ENCODE results near the gene FREM3. TPM values are rescaled to one million over a fixed set of nuclear protein-coding genes. Genes with fewer than 3 reads are reported as not detected.
"Not testable (repeated sequence)": the region's sequence is repeated elsewhere in the genome, so short reads cannot be mapped to it uniquely, and the experiment has no call there.

FREM3 gene
- total RNA-seq, 1 experiment from 2014 or later = not detected

- DNase-seq (ENCODE audit: low read depth) = no peak
These were observed 114.9 kb downstream of the FREM3 start for GRCh38 chr4:143585548-143585947.

GRCh38 chr4:143581331-143581946 is 119.0 kb downstream of the FREM3 start:
- DNase-seq (ENCODE audit: low read depth) = no peak

- DNase-seq (ENCODE audit: low read depth) = no peak
These were observed 125.1 kb downstream of the FREM3 start for GRCh38 chr4:143575331-143575730.

GRCh38 chr4:143564472-143564871 is 136.0 kb downstream of the FREM3 start:
- DNase-seq (ENCODE audit: low read depth) = no peak

GRCh38 chr4:143559757-143560147 is 140.7 kb downstream of the FREM3 start:
- no peak for DNase-seq (ENCODE audit: low read depth)

DNA sequence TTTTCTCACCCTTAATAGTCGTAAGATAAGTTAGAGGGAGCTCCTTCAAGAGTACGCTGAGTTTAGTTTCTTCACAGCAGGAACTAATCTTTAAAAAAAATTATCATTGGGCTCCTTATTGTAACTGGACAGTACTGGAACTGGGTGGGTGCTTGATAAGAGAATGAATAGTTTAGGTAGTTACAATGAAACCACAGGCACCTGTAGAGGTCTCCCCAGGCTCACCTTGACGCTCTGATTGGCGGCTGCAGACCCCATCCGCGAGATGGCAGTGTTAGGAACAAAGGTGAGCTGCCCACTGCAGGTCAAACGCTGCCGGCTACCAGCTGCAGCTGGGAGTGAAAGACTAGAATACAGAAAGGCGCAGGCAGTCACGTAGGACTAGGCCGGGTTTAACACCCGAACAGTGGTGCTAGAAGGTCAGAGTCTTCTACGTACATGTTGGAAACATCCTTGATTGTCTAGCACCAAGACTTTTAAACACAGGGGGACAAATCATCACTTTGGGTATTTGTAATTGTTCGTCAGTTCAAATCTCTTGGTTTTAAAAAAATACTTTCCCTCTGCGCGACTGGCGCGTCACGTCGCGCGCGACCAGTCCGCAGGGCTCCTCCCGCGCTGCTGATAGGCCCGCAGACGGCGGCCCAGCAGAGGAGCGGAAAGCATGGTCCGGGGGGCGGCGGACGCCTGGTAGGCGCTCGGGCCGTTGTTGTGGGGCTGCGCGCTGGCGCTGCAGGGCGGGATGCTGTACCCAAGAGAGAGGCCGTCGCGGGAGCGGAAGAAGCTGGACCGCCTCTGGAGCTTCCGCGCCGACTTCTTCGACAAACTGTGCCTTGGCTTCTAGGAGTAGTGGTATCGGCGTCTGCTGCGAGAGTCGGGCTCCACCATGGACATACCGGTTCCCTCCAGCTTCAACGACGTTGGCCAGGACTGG is 141.4 kb downstream of the FREM3 start:
- peak; percentile 42 for DNase-seq (ENCODE audit: low read depth)

GRCh38 chr4:143558286-143558685 is 142.2 kb downstream of the FREM3 start:
- no peak for DNase-seq (ENCODE audit: low read depth)

- DNase-seq (ENCODE audit: low read depth) = no peak
These were observed 144.8 kb downstream of the FREM3 start for GRCh38 chr4:143555676-143556075.

DNA sequence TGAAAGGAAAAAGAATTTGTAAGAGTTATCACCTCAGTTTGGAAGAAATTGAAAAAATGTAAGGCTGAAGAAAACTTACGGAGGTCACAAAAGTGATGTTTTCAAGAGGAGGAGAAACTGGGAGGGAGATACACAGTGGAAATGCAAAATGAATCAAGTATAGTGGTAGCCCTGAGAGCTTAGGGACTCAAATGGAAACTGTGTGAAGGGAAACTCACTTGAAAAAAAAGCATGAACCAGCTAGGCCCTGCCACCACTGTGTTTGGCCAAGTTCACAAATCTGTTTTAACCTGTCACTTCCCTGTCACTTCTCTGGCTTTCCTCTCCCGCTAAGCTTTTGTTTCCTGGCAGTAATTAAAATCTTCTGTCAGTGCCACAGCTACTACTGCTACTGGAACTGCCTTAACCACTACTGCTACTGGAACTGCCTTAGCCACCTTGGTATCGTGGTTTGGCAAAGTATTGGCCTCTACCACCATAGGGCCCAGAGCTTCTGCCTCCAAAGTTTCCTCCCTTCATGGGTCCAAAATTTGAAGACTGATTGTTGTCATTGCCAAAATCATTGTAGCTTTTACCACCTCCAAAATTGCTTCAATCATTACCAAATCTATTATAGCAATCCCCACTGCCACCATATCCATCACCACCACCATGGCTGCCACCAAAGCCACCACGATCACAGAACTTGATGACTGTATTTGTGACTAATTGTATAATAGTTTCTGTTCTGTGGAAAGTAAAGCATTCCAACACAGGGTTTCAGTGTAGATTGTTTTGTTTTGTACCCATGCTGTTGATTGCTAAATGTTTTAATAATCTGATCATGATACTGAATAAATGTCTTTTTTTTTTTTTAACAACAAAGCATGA is 145.5 kb downstream of the FREM3 start:
- DNase-seq (ENCODE audit: low read depth) = no peak

DNA sequence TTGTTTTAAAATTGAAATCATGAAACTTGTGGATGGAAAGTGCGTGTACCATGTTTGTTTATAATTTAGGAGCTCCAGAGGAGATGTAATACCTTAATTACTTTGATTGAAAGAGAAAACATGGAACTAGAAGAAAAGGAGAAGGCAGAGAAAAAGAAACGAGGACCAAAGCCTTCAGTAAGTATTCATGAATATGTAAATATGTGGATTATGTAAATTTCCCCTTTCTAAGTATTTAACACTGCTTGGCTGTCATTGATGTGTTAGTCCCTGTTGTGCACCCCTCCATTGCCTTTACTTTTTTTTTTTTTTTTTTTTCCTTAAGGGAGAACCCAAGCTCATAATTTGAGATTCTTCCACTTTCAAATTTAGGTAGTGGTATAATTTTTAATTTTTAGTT is 150.5 kb downstream of the FREM3 start:
- DNase-seq (ENCODE audit: low read depth) = no peak

GRCh38 chr4:143539670-143540023 is 160.8 kb downstream of the FREM3 start:
- no peak for DNase-seq (ENCODE audit: low read depth)

DNA sequence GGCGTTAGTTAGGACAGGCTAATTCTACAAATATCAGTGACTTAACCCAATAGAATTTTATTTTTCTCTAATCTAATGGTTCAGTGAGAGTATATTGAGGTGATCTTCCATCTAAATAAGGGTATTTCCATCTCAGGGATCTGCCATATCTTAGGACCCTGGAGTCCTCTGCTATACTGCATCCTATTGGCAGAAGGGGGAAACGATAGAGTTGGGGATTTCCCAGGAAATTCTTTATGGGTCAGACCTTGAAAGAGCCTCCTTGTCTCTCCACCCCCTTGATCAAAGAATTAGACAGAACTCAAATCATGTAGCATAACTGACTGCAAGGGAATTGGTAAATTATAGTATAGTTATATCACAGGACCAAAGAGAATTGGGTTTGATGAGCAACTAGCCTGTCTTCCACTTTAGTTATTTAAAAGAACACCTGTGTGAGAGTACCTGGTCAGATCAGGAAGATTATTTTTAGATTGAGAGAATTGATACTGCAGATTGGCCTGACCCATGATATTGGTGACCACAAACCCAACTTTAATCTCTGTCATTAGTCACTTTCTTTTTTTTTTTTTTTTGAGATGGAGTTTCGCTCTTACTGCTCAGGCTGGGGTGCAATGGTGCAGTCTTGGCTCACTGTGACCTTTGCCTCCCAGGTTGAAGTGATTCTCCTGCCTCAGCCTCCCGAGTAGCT is 161.4 kb downstream of the FREM3 start:
- no peak for DNase-seq (ENCODE audit: low read depth)

GRCh38 chr4:143531788-143532491 is 168.5 kb downstream of the FREM3 start:
- DNase-seq (ENCODE audit: low read depth) = no peak

GRCh38 chr4:143531380-143531779 is 169.1 kb downstream of the FREM3 start:
- peak; percentile 4 for DNase-seq (ENCODE audit: low read depth)

DNA sequence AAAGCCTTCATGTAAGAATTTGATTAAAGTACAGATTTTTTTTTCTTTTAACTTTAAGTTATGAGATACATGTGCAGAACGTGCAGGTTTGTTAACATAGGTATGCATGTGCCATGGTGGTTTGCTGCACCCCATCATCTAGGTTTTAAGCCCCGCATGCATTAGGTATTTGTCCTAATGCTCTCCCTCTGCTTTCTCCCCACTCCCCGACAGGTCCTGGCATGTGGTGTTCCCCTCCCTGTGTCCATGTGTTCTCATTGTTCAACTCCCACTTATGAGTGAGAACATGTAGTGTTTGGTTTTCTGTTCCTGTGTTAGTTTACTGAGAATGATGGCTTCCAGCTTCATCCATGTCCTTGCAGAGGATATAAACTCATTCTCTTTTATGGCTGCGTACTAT is 172.4 kb downstream of the FREM3 start:
- not testable (repeated sequence) for DNase-seq (ENCODE audit: low read depth)

Other genes with a start within 250 kb of the FREM3 start
- gene SMARCA5, start 187.0 kb downstream of the FREM3 start, total RNA-seq (2014; rRNA removed; shearing (Covaris generic)) = 28.4 and 34.1 TPM in 2 replicates
- gene GYPE, start 204.9 kb upstream of the FREM3 start, total RNA-seq (2014; rRNA removed; shearing (Covaris generic)) = not detected in 2 replicates

Data from RPMI7951 (cell line).